Stimulated activated CD8-positive, alpha-beta memory T cell treated with anti-CD3 and anti-CD28 coated beads, Interleukin-15, amount 100 ng/mL, for 24 hours (primary cell): ENCODE results near the gene RPH3AL.
"Not testable (repeated sequence)": the region's sequence is repeated elsewhere in the genome, so short reads cannot be mapped to it uniquely, and the experiment has no call there.

Source experiments
- DNase-seq: peaks from one replicate; pipeline ENCODE4 v3.0.0-alpha.2; 2020; ENCODE audit warnings: low read depth

RPH3AL gene

DNA sequence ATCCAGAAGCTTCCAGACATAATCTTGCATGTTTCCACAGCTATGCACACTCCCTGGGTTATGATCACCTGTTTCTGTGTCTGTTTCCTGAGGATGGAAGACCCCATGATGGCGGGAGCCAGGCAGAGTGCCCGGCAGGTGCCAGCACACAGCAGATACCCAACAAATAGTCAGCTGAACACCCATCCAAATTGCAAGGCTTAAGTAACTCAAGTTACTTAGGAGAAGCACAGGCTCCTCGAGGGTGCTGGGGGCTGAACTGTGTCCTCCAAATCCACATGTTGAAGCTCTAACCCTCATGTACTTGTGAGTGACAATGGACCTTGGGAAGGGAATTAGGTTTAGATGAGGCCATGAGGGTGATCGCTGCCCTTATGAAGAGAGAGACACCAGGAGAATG is 91.7 kb downstream of the RPH3AL start:
- DNase-seq: no peak

GRCh38 chr17:260031-260791 is 92.4 kb downstream of the RPH3AL start:
- no peak for DNase-seq

DNA sequence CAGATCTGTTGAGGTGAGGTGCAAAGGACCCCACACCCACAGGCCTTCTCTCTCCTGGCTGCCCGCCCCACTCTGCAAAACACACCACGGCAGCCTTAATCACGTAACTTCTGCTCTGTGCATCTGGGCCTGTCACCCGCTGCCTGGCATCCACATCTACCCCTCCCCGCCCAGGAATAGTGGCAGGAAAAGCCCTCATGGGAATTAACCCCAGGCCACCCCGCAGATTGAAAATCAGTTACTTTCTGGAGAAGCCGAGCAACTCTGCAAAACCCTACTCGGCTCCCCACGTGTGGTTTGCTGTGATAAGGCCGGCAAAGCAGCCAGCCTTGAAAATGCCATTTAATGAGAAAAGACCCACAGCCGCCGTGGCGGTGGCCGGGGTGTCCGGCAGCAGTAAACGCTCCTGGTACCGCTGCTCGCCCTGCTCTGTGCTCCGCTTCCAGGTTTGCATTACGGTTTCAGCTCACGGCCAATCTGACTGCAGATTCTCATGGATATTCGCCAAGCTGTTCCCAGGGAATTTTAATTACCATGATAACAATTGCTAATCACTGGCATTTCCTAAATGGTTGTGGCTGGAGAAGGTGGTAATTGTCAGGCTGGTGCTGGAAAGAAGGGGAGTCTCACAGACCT is 93.1 kb downstream of the RPH3AL start:
- no peak for DNase-seq

DNA sequence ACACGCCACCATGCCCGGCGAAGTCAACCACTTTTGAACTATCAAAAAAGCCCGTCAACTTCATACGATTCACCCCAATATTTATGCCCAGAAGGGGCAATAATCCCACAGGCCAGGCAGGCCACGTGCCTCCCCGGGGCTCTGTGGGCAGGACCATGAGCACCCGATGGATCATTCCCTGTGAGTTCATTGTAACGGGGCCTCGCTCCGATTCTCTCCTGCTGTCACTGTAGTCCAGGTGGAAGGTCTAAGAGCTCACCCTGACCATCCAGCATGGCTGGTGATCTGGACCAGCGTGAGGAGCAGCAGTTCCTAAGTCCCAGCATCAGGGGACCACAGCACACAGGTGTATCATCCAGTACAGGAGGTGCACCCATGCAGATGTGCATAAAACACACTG is 93.7 kb downstream of the RPH3AL start:
- no peak for DNase-seq

GRCh38 chr17:258045-258734 is 94.4 kb downstream of the RPH3AL start:
- DNase-seq: no peak

DNA sequence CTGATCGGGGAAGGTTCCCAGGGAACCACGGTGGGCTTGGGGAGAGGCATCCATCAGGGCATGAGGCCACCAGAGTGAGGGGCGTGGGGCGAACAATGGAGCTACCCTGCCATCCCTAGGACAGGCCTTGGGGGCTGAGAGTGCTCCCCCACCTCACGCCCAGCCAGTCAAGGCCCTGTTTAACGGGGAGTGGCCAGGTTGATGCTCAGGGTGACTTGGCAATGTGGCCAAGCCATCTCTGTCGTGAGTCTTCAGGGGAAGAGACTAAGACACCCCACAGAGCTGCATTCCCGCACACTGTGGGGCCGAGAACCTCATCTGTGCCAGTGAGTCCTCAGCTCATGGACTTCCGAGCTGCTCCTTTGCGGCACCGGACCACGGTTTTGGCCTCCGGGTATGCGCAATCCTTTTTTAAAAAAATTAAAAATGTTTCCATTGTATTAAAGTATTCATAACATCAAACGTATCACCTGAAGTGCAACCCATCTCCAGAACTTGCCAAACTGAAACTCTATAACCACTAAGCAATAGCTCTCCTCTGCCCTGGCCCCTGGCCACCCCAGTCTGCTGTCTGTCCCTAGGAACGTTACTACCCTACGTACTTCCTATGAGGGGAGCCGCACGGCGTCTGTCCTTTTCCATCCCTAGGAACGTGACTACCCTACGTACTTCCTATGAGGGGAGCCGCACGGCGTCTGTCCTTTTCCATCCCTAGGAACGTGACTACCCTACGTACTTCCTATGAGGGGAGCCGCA is 99.3 kb downstream of the RPH3AL start:
- no peak for DNase-seq

GRCh38 chr17:252456-252855 is 100.2 kb downstream of the RPH3AL start:
- no peak for DNase-seq

DNA sequence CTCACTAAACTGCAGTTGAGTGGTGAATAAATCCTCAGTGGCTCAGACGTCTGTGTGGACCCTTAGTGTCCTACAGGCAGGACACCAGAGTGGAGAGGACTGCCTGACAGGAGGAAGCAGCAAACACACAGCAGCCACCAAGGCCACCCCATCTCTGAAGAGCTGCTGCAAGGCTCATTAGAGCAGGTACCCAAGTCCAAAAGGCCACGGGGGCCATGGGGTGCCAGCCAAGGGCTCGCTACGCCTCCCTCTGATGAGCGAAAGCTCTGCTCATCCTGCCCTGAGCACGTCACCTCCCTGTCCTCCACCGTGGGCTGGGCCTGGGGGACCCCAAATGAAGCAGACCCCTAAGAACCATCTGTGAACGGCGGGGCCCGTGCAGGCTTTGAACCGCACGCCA is 101.1 kb downstream of the RPH3AL start:
- DNase-seq: no peak

DNA sequence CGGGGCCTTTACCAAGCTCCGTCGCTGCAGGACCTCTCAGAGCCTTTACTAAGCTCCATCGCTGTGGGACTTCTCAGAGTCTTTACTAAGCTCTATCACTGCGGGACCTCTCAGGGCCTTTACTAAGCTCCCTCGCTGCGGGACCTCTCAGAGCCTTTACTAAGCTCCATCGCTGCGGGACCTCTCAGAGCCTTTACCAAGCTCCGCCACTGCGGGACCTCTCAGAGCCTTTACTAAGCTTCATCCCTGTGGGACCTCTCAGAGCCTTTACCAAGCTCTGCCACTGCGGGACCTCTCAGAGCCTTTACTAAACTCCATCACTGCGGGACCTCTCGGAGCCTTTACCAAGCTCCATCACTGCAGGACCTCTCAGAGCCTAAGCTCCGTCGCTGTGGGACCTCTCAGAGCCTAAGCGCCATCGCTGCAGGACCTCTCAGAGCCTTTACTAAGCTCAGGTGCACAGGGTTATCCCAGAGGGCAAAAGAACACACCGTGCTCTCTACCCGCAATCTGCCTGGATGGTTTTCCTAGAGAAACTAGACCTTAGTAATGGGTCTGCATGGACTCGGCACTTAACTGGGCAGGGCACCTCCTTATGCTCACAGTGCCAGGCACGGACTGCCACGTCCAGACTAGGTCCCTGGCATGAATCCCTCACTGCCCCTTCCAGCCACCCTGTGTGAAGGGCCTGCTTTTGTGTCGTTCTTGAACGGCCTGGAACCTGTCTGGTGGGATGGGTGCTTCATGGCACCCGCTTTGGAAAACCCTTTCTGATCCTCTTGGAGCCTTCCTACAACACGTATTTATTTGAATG is 101.9 kb downstream of the RPH3AL start:
- DNase-seq: no peak

DNA sequence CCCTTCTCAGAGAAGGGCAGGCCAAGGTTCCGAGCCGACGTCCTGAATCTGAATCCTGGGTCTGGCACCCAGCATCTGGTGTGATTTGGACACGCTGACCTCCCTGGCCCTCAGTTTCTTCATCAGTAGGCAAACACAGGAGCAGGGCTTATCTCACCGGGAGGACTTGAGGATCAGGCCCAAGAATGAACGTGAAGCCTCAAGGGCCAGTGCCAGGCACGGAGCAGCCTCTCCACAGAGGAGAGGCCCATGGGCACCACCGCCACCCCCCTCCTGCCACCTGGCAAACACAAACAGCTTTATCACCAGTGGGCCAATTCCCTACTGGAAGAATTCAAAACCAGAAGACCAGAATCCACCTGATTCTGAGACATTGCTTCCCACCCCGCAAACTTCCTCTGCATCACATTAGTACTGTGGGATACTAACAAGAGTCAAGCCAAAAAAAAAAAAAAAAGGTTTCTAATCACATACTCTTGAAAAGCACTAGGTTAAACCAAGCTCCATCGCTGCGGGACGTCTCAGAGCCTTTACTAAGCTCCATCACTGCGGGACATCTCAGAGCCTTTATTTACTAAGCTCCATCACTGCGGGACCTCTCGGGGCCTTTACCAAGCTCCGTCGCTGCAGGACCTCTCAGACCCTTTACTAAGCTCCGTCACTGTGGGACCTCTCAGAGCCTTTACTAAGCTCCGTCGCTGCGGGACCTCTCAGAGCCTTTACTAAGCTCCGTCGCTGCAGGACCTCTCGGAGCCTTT is 103.2 kb downstream of the RPH3AL start:
- DNase-seq: no peak

DNA sequence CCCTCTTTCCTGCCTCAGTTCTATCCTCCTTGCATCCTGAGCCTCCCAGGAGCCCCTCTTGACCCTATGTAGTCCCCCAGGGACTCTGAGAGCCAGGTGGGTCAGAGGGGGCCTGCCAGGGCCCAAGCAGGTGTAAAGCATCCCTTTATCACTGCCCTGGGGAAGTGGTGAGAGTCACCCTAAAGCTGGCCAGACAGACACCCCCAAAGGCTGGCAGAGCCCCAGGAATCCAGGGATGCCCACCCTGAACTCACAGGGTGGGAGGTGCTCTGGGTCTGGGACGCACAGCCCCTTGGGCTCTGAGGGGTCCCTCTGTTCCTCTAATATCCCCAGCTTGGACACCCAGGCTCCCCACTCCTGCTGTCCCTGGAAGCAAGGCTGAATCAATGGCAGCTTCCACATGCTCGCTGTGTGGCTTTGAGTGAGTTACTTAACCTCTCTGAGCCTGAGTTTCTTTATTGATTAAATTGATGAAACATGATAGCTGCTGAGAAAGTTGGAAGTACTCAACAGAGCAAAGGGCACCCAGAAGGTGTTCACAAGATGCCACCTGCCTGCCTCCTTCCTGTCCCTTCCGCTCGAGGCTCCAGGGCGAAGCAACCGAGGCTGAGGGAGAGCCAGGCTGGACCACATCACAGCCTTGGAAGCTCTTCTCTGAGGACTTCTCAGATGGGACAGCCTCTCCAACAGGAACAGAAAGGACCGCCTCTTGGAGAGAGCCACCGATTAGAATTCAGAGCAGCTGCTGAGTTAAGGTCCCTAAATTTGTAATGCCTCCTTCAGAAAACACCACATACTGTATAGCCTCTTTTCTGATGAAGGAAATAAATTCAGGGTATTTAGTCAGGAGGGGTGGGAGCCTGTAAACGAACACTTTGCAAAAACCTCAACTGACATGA is 104.0 kb downstream of the RPH3AL start:
- DNase-seq: no peak

- no peak for DNase-seq
Measured at GRCh38 chr17:247767-248166, 104.8 kb downstream of the RPH3AL start.

GRCh38 chr17:246851-247421 is 105.7 kb downstream of the RPH3AL start:
- DNase-seq: no peak

DNA sequence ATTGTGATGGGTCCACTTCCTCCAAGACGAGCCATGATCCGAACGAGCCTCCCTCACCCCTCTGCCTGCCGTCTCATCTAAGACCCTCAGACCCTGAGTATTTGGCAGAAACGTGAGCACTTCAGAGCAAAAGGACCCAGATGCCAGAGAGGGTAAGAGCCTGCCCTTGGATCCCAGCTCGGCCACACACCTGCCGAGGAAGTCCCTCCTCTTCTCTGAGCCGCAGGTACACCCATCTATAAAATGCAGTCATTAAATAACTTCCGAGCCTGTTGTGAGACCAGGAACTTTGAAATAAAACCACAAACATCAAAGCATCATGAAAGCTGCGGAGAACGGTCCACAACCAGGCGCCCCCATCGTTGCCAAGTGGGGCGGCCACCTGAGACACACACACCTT is 106.4 kb downstream of the RPH3AL start:
- no peak for DNase-seq

- no peak for DNase-seq
Measured at GRCh38 chr17:245611-246010, 107.0 kb downstream of the RPH3AL start.

DNA sequence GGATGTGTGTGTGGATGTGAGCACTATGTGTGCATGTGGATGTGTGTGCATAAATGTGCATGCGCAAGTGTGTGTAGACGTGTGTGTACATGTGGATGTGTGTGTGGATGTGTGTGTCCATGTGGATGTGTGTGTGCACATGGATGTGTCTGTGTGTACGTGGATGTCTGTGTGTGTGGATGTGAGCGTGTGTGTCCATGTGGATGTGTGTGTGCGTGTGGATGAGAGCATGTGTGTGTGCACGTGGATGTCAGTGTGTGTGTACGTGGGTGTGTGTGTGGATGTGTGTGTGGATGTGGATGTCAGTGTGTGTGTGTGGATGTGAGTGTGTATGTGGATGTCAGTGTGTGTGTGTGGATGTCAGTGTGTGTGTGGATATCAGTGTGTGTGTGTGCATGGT is 107.6 kb downstream of the RPH3AL start:
- no peak for DNase-seq

DNA sequence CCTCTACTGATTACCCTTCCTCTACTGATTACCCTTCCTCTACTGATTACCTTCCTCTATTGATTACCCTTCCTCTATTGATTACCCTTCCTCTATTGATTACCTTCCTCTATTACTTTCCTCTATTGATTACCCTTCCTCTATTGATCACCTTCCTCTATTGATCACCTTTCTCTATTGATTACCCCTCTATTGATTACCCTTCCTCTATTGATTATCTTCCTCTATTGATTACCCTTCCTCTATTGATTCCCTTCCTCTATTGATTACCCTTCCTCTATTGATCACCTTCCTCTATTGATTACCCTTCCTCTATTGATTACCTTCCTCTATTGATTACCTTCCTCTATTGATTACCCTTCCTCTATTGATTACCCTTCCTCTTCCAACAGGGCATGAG is 108.7 kb downstream of the RPH3AL start:
- DNase-seq: not testable (repeated sequence)

- DNase-seq: no peak
Measured at GRCh38 chr17:238964-239259, 113.7 kb downstream of the RPH3AL start.

- DNase-seq: no peak
Measured at GRCh38 chr17:238071-238963, 114.3 kb downstream of the RPH3AL start.
